Activated naive CD8-positive, alpha-beta T cell (primary cell): ENCODE results near the gene SPI1.

Experiments
- H3K27ac Mint-ChIP-seq: one replicate; pipeline ENCODE4 v1.8.0; 2021; ENCODE audit warnings: mixed read lengths
- H3K27me3 Mint-ChIP-seq: one replicate; pipeline ENCODE4 v1.8.0; 2021; ENCODE audit warnings: mixed read lengths
- H3K36me3 Mint-ChIP-seq: one replicate; pipeline ENCODE4 v1.8.0; 2021; ENCODE audit warnings: mixed read lengths
- H3K4me1 Mint-ChIP-seq: one replicate; pipeline ENCODE4 v1.8.0; 2021; ENCODE audit warnings: low read depth, mixed read lengths
- H3K4me3 Mint-ChIP-seq: one replicate; pipeline ENCODE4 v1.8.0; 2021; ENCODE audit warnings: mild to moderate bottlenecking, mixed read lengths
- H3K9me3 Mint-ChIP-seq: one replicate; pipeline ENCODE4 v1.8.0; 2021; ENCODE audit warnings: low read depth, mixed read lengths

The SPI1 gene

DNA sequence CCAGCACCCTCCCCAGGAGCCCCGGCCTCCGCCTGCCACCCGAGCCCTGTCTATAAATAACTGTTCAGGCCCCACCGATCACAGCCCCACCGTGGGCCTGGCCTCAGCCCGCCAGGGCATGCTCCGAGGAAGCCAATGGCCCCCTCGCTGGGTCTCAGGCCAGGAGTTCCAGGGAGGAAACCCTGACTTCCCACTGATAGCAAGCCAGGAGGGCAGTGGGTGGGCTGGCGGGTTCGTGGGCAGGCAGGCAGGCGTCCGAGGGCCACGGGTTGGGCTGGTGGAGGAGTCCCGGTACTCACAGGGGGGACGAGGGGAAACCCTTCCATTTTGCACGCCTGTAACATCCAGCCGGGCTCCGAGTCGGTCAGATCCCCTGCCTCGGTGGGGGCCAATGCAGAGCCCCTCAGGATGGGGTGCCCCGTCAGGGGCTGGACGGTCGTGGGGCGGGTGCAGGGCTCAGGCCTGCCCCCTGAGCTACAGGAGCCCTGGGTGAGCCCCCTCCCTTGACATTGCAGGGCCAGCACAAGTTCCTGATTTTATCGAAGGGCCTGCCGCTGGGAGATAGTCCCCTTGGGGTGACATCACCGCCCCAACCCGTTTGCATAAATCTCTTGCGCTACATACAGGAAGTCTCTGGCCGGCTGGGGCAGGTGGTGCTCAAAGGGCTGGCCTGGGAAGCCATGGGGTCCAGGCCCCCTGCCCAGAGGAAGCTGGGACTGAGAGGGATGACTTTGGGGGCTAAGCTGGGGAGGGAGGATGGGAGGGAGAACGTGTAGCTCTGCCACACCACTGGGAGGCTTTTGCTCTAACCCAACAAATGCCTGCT, at the start of gene SPI1:
SPI1 (minus strand) TSS at position 538 of the 826 bp plus-strand sequence; CDS start at position 344, 194 bp downstream.
- Mint-ChIP-seq H3K4me3 (no peak within 1 kb of the TSS), H3K9me3 (no peaks in the 10 kb centered on the region), H3K4me1 (peaks cover 6% of the 10 kb centered on the region), H3K27me3 (no peaks in the 10 kb centered on the region), H3K36me3 (no peaks in the 10 kb centered on the region), H3K27ac (no peak within 1 kb of the TSS)

GRCh38 chr11:47426062-47426956, 48.0 kb upstream of the SPI1 start, which contains the start of gene PSMC3:
Gene PSMC3, minus strand, starts transcription at chr11:47426439. Its CDS starts 160 bp downstream, at chr11:47426279.
- Mint-ChIP-seq H3K27me3 (no peaks in the 10 kb centered on the region), H3K36me3 (peaks cover 8% of the 10 kb centered on the region), H3K9me3 (no peaks in the 10 kb centered on the region), H3K4me1 (peaks cover 26% of the 10 kb centered on the region), H3K27ac (peak within 1 kb of the TSS; percentile 100), H3K4me3 (peak within 1 kb of the TSS; percentile 100)

- Mint-ChIP-seq H3K36me3 (peaks cover 8% of the 10 kb centered on the region), H3K9me3 (no peaks in the 10 kb centered on the region), H3K27ac (peak overlapping the region; percentile 100), H3K27me3 (no peaks in the 10 kb centered on the region), H3K4me3 (peak overlapping the region; percentile 100), H3K4me1 (peaks cover 27% of the 10 kb centered on the region)
Measured at GRCh38 chr11:47425611-47426010, 47.3 kb upstream of the SPI1 start.

DNA sequence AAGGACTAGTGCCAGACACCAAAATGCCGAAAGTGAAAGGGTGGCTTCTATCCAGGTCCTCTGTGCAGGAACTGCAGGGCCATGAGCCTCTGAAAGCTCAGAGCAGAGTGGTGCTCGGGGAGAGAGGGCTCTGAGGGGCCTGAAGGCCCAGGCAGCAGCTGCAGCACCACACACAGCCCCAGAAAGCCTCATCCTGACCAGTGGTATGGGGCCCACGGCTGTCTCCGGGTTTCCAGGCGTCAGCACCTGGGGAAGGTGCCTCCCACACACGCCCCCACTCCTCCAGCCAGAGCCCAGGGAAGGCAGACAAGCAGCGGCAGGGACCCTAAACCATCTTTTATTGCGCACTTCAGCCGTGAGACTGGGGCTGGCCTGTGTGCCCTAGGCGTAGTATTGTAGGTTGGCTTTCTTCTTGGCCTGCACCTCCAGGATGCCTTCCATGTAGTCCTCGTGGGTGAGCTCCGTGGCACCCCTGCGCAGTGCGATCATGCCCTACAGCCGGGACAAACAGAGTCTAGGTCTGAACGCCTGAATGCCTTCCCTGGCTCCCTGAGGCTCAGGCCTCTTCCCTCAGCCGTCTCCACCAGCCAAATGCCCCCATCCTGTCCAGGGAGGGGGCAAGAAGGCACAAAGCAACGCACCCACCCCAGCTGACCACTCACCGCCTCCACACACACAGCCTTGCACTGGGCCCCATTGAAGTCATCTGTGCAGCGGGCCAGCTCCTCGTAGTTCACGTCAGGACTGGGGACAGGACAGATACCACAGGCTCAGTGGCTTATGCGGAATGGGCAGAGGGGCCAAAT, 40.3 kb upstream of the SPI1 start:
- H3K36me3 Mint-ChIP-seq: peaks cover 3% of the 10 kb centered on the region
- H3K9me3 Mint-ChIP-seq: no peaks in the 10 kb centered on the region
- H3K27me3 Mint-ChIP-seq: no peaks in the 10 kb centered on the region
- no peak overlapping the region for H3K4me3 Mint-ChIP-seq
- no peak overlapping the region for H3K27ac Mint-ChIP-seq
- peaks cover 2% of the 10 kb centered on the region for H3K4me1 Mint-ChIP-seq

- Mint-ChIP-seq H3K36me3 (peaks cover 3% of the 10 kb centered on the region), H3K4me3 (no peak overlapping the region), H3K27ac (no peak overlapping the region), H3K27me3 (no peaks in the 10 kb centered on the region), H3K4me1 (peaks cover 2% of the 10 kb centered on the region), H3K9me3 (no peaks in the 10 kb centered on the region)
Measured at GRCh38 chr11:47417712-47418111, 39.4 kb upstream of the SPI1 start.

DNA sequence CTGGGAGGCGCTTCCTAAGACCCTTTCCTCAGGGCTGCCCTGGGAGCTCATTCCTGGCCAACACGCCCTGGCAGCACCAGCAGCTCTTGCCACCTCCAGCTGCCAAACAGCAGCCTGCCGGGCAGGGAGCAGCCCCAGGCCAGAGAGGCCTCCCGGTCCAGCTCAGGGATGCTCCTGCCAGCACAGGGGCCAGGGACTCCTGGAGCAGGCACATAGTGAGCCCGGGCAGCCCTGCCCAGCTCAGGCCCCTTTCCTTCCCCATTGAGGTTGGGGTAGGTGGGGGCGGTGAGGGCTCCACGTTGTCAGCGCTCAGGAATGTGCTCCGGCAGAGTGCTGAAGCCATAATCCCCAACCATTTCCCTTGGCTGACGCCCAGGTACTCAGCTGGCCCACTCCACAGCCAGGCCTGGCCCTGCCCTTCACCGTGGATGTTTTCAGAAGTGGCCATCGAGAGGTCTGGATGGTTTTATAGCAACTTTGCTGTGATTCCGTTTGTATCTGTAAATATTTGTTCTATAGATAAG, 37.7 kb upstream of the SPI1 start:
- H3K27ac Mint-ChIP-seq: no peak overlapping the region
- H3K9me3 Mint-ChIP-seq: no peaks in the 10 kb centered on the region

GRCh38 chr11:47415091-47415854, 36.9 kb upstream of the SPI1 start:
- Mint-ChIP-seq H3K9me3 (no peaks in the 10 kb centered on the region), H3K27me3 (no peaks in the 10 kb centered on the region), H3K36me3 (peaks cover 3% of the 10 kb centered on the region), H3K4me3 (no peak overlapping the region), H3K27ac (no peak overlapping the region), H3K4me1 (no peaks in the 10 kb centered on the region)

More for the DNA sequence above, 37.7 kb upstream of the SPI1 start:
- no peak overlapping the region for H3K4me3 Mint-ChIP-seq
- H3K36me3 Mint-ChIP-seq: peaks cover 3% of the 10 kb centered on the region
- no peaks in the 10 kb centered on the region for H3K4me1 Mint-ChIP-seq
- no peaks in the 10 kb centered on the region for H3K27me3 Mint-ChIP-seq

DNA sequence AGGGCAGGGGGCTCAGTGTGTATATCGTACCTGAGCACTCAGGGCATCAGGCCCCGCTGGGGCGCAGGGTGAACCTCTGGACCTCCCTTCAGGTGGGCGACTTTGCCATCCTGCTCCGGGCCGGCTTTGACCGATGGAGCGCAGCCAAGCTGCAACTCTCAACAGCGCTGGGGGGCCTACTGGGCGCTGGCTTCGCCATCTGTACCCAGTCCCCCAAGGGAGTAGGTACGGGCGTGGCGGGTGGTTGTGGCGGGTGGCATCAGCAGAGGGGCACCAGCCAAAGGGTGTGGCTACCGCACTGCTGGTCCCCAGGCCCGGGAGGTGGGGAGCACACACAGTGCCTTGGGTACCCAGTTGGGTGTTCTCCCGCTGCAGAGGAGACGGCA, 36.3 kb upstream of the SPI1 start:
- H3K27me3 Mint-ChIP-seq: no peaks in the 10 kb centered on the region
- H3K4me3 Mint-ChIP-seq: no peak overlapping the region
- H3K27ac Mint-ChIP-seq: no peak overlapping the region
- no peaks in the 10 kb centered on the region for H3K9me3 Mint-ChIP-seq
- no peaks in the 10 kb centered on the region for H3K4me1 Mint-ChIP-seq
- H3K36me3 Mint-ChIP-seq: peaks cover 3% of the 10 kb centered on the region

GRCh38 chr11:47413908-47414684, 35.7 kb upstream of the SPI1 start:
- H3K27me3 Mint-ChIP-seq: no peaks in the 10 kb centered on the region
- no peaks in the 10 kb centered on the region for H3K9me3 Mint-ChIP-seq
- H3K36me3 Mint-ChIP-seq: peaks cover 3% of the 10 kb centered on the region
- H3K4me1 Mint-ChIP-seq: peaks cover 4% of the 10 kb centered on the region
- no peak overlapping the region for H3K27ac Mint-ChIP-seq
- no peak overlapping the region for H3K4me3 Mint-ChIP-seq

DNA sequence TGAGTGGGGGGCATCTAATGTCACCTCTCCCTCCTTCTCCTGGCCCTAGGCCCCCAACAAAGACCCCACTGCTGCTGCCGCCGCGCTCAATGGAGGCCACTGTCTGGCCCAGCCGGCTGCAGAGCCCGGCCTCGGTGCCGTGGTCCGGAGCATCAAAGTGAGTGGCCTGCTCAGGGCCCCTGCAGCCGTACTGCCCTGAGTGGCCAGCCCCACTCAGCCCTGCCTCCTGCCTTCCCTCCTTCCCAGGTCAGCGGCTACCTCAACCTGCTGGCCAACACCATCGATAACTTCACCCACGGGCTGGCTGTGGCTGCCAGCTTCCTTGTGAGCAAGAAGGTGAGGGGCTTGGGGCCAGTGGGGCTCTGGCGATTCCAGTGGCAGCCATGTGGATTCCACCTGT, 35.0 kb upstream of the SPI1 start:
- Mint-ChIP-seq H3K27ac (no peak overlapping the region), H3K4me1 (peaks cover 4% of the 10 kb centered on the region), H3K4me3 (no peak overlapping the region), H3K36me3 (peaks cover 3% of the 10 kb centered on the region), H3K27me3 (no peaks in the 10 kb centered on the region), H3K9me3 (no peaks in the 10 kb centered on the region)

DNA sequence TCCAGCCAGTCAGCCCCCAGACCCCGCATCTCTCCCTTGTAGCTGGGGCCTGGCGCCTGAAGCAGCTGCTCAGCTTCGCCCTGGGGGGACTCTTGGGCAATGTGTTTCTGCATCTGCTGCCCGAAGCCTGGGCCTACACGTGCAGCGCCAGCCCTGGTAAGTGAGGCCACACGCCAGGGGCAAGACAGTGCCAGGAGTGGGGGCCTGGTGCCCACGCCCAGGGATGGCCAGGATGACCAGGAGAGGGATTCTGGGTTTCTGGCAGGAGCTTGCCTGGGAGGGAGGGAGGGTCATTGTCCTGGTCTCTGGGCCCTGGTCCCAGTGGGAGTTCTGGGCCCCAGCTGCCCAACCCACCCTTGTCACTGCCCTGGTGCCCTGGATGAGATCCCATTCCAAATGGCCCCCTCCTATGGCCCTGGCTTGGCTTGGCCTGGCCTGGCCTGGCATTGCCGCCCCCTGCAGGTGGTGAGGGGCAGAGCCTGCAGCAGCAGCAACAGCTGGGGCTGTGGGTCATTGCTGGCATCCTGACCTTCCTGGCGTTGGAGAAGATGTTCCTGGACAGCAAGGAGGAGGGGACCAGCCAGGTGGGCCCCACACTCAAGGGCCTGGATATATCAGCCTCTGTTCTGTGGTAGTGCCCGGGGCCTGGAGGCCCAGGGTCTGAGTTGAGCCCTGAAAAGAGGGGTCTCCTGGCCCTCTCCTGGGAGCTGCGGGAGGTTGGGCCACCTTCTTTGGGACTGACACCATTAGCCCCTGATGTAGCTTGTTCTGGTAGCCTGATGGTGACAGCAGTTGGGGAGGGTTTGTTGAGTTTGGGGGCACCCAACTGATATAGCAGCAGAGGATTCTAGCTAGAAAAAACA, 33.8 kb upstream of the SPI1 start:
- H3K27ac Mint-ChIP-seq: no peak overlapping the region
- H3K9me3 Mint-ChIP-seq: no peaks in the 10 kb centered on the region
- H3K36me3 Mint-ChIP-seq: peaks cover 3% of the 10 kb centered on the region
- no peaks in the 10 kb centered on the region for H3K27me3 Mint-ChIP-seq
- peaks cover 12% of the 10 kb centered on the region for H3K4me1 Mint-ChIP-seq
- H3K4me3 Mint-ChIP-seq: no peak overlapping the region

DNA sequence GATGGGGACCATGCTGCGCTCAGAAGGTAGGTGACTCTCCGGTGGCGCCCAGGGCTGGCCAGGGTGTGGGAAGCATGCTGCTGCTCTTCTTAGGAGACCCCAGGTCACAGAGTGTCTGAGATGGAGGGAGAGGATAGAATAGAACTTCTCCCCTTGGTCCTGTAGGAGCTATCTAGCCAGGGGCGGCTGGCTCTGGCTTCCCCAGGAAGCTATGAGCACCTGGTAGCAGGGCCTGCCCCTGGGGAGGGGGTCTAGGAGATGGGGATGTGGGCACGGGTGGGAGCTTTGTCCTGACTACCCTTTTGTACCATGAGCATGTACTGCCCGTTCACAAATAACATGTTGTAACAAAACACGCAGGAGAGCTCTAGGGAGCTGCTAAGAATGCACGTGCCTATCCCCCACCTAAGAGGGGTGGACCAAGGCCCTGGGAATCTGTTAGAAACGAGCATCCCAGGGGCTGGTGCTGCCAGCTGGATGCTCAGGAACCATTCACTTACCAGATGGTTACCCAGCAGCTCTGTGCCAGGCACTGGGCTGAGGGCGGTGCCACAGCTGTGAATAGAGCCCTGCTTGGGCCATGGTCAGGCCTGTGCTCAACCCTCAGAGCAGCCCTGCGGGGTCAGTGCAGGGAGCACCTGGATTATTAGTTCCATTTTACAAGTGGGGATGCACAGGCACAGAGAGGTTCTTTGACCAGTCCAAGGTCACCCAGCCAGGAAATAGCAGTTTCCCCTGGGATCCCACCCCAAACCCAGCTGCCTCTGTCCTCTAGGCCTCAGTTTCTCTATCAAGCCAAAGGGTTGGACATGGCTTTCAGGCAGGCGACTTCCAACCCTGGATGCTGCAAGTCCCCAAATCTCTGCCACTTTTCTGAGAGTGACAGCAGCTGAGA, 32.3 kb upstream of the SPI1 start:
- Mint-ChIP-seq H3K27me3 (no peaks in the 10 kb centered on the region), H3K9me3 (no peaks in the 10 kb centered on the region), H3K36me3 (peaks cover 3% of the 10 kb centered on the region), H3K27ac (no peak overlapping the region), H3K4me3 (peak overlapping the region; percentile 44), H3K4me1 (peaks cover 16% of the 10 kb centered on the region)
